GM10248 (cell line): Measurements from ENCODE around the gene XPNPEP3.
"Not testable (repeated sequence)": the region's sequence is repeated elsewhere in the genome, so short reads cannot be mapped to it uniquely, and the experiment has no call there.

Source experiments
- CTCF ChIA-PET: fragments of 300-600 bp; sonication (Branson Sonifier 250); formaldehyde crosslinking; extraction: SDS; loops from one replicate; lab custom pipeline; 2021; ENCODE audit warnings: antibody characterized with exemption; lab: Yijun Ruan, JAX
- POLR2A ChIA-PET: fragments of 350-650 bp; sonication (Branson Sonifier 250); formaldehyde crosslinking; extraction: SDS; loops from one replicate; lab custom pipeline; 2020; ENCODE audit warnings: antibody characterized with exemption; lab: Yijun Ruan, JAX
- DNase-seq: peaks from one replicate; pipeline ENCODE4 v3.0.0; 2012; ENCODE audit errors: extremely low spot score
- CTCF ChIP-seq: IDR thresholded peaks from 2 replicates; pipeline ENCODE4 v1.5.1; 2012; ENCODE audit warnings: mild to moderate bottlenecking, low read depth; ENCODE audit errors: extremely low read depth, missing control alignments, control extremely low read depth

XPNPEP3 gene

GRCh38 chr22:40890881-40891280 lies 33.9 kb downstream of the XPNPEP3 start:
- no peak for DNase-seq
- ChIA-PET POLR2A (no interaction called here), CTCF (interaction anchor here (0.9 to 1.5 kb wide), 2 partner anchors 207 to 543 kb away, joined by 3 read pairs; no protein-coding TSS in a partner anchor)
- TF ChIP-seq CTCF: no peak

GRCh38 chr22:40894417-40894816 lies 37.5 kb downstream of the XPNPEP3 start:
- CTCF ChIA-PET: interaction anchor here (1.0 to 2.1 kb wide), 4 partner anchors 10 to 313 kb away, joined by 3 to 12 read pairs (median 4); no protein-coding TSS in a partner anchor
- DNase-seq: no peak
- no peak for TF ChIP-seq CTCF
- POLR2A ChIA-PET: interaction anchor here (0.6 kb wide), 1 partner anchor 174 kb away, joined by 7 read pairs; no protein-coding TSS in a partner anchor

GRCh38 chr22:40898850-40899357 lies 42.0 kb downstream of the XPNPEP3 start:
- ChIA-PET CTCF (interaction anchor here (0.7 to 2.7 kb wide), 45 partner anchors 9 to 862 kb away, joined by 3 to 30 read pairs (median 4); partner anchors contain the start of genes MCHR1 and XPNPEP3), POLR2A (interaction anchor here (0.6 kb wide), 1 partner anchor 558 kb away, joined by 4 read pairs; no protein-coding TSS in a partner anchor)
- peak; percentile 49 for TF ChIP-seq CTCF
- DNase-seq: peak; percentile 69

GRCh38 chr22:40904101-40904500 lies 47.2 kb downstream of the XPNPEP3 start:
- POLR2A ChIA-PET: no interaction called here
- no peak for DNase-seq
- CTCF ChIA-PET: interaction anchor here (1.1 kb wide), 1 partner anchor 18 kb away, joined by 3 read pairs; no protein-coding TSS in a partner anchor
- no peak for TF ChIP-seq CTCF

GRCh38 chr22:40908895-40909294 lies 51.9 kb downstream of the XPNPEP3 start:
- DNase-seq: no peak
- TF ChIP-seq CTCF: no peak
- ChIA-PET POLR2A (no interaction called here), CTCF (interaction anchor here (0.8 to 6.1 kb wide), 5 partner anchors 10 to 329 kb away, joined by 3 to 46 read pairs (median 4); no protein-coding TSS in a partner anchor)

GRCh38 chr22:40911772-40912171 lies 54.8 kb downstream of the XPNPEP3 start:
- ChIA-PET POLR2A (no interaction called here), CTCF (interaction anchor here (0.8 to 6.1 kb wide), 2 partner anchors 10 to 17 kb away, joined by 4 to 46 read pairs; no protein-coding TSS in a partner anchor)

GRCh38 chr22:40912987-40913386 lies 56.0 kb downstream of the XPNPEP3 start:
- CTCF ChIA-PET: interaction anchor here (1.6 to 6.1 kb wide), 4 partner anchors 9 to 46 kb away, joined by 3 to 46 read pairs (median 10); no protein-coding TSS in a partner anchor

More at GRCh38 chr22:40911772-40912171, 54.8 kb downstream of the XPNPEP3 start:
- DNase-seq: no peak
- TF ChIP-seq CTCF: no peak

More at GRCh38 chr22:40912987-40913386, 56.0 kb downstream of the XPNPEP3 start:
- DNase-seq, POLR2A ChIA-PET: not testable (repeated sequence)
